ENCODE results near the gene PKD1. TPM values are rescaled to one million over a fixed set of nuclear protein-coding genes. Genes with fewer than 3 reads are reported as not detected.

Gene PKD1
- total RNA-seq, 1 experiment from 2014 or later = 58.9 TPM

- H3F3A ChIP-seq (ENCODE audit: low read length, unreplicated experiment) = no peaks in the 10 kb centered on the region
- no peaks in the 10 kb centered on the region for H3K9me3 ChIP-seq (ENCODE audit: low read length)
- DNase-seq (no peak), ATAC-seq (no peak)
- ChIA-PET POLR2A (ENCODE audit: unreplicated experiment) (no interaction called here), CTCF (no interaction called here)
- H3K4me2 ChIP-seq (ENCODE audit: low read length) = no peak overlapping the region
- H3K79me2 ChIP-seq (ENCODE audit: low read length) = no peaks in the 10 kb centered on the region
- intact Hi-C loops (cut with micrococcal nuclease) = no loop called here
- no peaks in the 10 kb centered on the region for H3K36me3 ChIP-seq (ENCODE audit: low read depth, low read length)
- H3K27me3 ChIP-seq (ENCODE audit: low read length) = no peaks in the 10 kb centered on the region
- BruUV-seq (replicated peaks) = no TSS peak
- H3K27ac ChIP-seq (ENCODE audit: low read length) = no peak overlapping the region
- TF ChIP-seq, protein P1, sequence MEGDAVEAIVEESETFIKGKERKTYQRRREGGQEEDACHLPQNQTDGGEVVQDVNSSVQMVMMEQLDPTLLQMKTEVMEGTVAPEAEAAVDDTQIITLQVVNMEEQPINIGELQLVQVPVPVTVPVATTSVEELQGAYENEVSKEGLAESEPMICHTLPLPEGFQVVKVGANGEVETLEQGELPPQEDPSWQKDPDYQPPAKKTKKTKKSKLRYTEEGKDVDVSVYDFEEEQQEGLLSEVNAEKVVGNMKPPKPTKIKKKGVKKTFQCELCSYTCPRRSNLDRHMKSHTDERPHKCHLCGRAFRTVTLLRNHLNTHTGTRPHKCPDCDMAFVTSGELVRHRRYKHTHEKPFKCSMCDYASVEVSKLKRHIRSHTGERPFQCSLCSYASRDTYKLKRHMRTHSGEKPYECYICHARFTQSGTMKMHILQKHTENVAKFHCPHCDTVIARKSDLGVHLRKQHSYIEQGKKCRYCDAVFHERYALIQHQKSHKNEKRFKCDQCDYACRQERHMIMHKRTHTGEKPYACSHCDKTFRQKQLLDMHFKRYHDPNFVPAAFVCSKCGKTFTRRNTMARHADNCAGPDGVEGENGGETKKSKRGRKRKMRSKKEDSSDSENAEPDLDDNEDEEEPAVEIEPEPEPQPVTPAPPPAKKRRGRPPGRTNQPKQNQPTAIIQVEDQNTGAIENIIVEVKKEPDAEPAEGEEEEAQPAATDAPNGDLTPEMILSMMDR (conservative IDR thresholded peaks at IDR 0.05; ENCODE audit: low read depth, low read length) = no peak
- no peak for TF ChIP-seq EZH2phosphoT487 (IDR thresholded peaks at IDR 0.05; ENCODE audit: borderline replicate concordance, low read length)
- TF ChIP-seq EZH2 (IDR thresholded peaks at IDR 0.05; ENCODE audit: low read length, unreplicated experiment) = no peak
- H3K4me1 ChIP-seq (ENCODE audit: insufficient read depth, low read length) = peaks cover 8% of the 10 kb centered on the region
- H3K9me2 ChIP-seq (replicated peaks; ENCODE audit: low read length) = no peaks in the 10 kb centered on the region
- no peak overlapping the region for H3K4me3 ChIP-seq (ENCODE audit: low read length)
- H4K20me1 ChIP-seq (ENCODE audit: low read length) = no peaks in the 10 kb centered on the region
- no peak overlapping the region for H3K9ac ChIP-seq (ENCODE audit: low read length)
- H2AFZ ChIP-seq (ENCODE audit: low read length) = no peak overlapping the region
Measured at GRCh38 chr16:2092866-2093265, 42.8 kb downstream of the PKD1 start.

DNA sequence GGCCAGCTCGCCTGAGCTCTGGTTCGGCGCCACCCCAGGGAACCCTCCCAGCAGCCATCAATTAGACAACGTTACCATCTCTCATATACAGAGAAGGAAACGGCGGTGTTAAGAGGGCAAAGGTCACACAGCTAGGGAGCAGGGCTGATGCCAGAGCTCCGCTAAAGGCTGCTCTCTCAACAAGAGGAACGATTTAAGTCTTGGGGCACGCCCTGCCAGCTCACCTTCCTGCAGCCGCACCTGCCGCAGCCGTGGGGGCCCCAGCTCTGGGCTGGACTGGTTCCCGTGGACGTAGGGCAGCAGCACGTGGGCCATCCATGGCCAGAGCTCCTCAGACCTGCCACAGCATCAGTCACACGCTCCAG is 43.5 kb downstream of the PKD1 start:
- intact Hi-C loops (cut with micrococcal nuclease) = no loop called here
- CTCF ChIA-PET = no interaction called here
- Histone ChIP-seq H3K27ac (ENCODE audit: low read length) (no peak overlapping the region), H3F3A (ENCODE audit: low read length, unreplicated experiment) (no peaks in the 10 kb centered on the region), H3K9ac (ENCODE audit: low read length) (no peak overlapping the region), H3K36me3 (ENCODE audit: low read depth, low read length) (no peaks in the 10 kb centered on the region), H3K79me2 (ENCODE audit: low read length) (no peaks in the 10 kb centered on the region), H3K9me3 (ENCODE audit: low read length) (no peaks in the 10 kb centered on the region), H4K20me1 (ENCODE audit: low read length) (no peaks in the 10 kb centered on the region), H2AFZ (ENCODE audit: low read length) (no peak overlapping the region), H3K9me2 (replicated peaks; ENCODE audit: low read length) (no peaks in the 10 kb centered on the region), H3K27me3 (ENCODE audit: low read length) (no peaks in the 10 kb centered on the region), H3K4me2 (ENCODE audit: low read length) (no peak overlapping the region), H3K4me1 (ENCODE audit: insufficient read depth, low read length) (peaks cover 8% of the 10 kb centered on the region), H3K4me3 (ENCODE audit: low read length) (no peak overlapping the region)
- DNase-seq (no peak), ATAC-seq (no peak)
- no TSS peak for BruUV-seq (replicated peaks)
- POLR2A ChIA-PET (ENCODE audit: unreplicated experiment) = no interaction called here
- TF ChIP-seq EZH2 (IDR thresholded peaks at IDR 0.05; ENCODE audit: low read length, unreplicated experiment) = no peak
- TF ChIP-seq, protein P1 (conservative IDR thresholded peaks at IDR 0.05; ENCODE audit: low read depth, low read length) = no peak
- TF ChIP-seq EZH2phosphoT487 (IDR thresholded peaks at IDR 0.05; ENCODE audit: borderline replicate concordance, low read length) = no peak

DNA sequence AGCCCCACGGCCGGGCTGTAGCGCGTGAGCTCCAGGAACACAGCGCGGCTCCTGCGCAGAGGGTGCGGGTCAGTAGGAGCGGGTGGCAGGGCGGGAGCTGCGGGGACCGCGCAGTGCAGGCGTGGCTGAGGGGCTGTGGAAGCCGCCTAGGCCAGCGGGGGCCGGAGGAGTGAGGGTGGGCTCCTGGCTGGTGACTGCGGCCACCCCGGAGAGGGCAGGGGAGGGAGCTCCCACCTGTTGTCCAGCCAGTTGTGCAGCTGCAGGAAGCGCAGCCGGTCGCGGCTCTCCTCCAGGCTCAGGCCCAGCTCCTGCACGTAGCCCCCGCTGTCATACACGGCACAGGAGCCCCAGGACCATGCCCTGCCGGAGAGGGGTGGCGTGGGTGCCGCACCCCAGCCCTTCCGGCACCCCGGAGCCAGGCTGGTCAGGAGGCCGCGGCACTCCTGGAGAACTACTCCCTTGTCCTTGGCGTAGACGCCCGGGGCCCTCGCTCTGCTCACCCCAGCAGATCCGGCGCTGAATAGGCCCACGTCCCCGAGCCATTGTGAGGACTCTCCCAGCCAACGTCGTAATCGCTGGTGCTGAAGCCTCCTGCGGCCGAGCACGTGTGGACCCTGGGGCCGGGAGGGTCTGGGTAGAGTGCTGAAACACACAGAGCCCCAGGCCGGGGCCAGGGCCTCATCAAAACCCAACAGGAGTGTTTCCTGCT is 44.0 kb downstream of the PKD1 start:
- peak overlapping the region; percentile 40 for H3K9ac ChIP-seq (ENCODE audit: low read length)
- peak overlapping the region; percentile 77 for H3K4me2 ChIP-seq (ENCODE audit: low read length)

More for the DNA sequence above, 44.0 kb downstream of the PKD1 start:
- no peaks in the 10 kb centered on the region for H3K36me3 ChIP-seq (ENCODE audit: low read depth, low read length)
- intact Hi-C loops (cut with micrococcal nuclease) = no loop called here
- H2AFZ ChIP-seq (ENCODE audit: low read length) = no peak overlapping the region
- BruUV-seq (replicated peaks) = no TSS peak
- ATAC-seq (no peak), DNase-seq (no peak)
- POLR2A ChIA-PET (ENCODE audit: unreplicated experiment) = no interaction called here
- no peaks in the 10 kb centered on the region for H3F3A ChIP-seq (ENCODE audit: low read length, unreplicated experiment)
- CTCF ChIA-PET = interaction anchor here (0.8 kb wide), 1 partner anchor 49 kb away, joined by 5 read pairs; no protein-coding TSS in a partner anchor
- no peaks in the 10 kb centered on the region for H4K20me1 ChIP-seq (ENCODE audit: low read length)
- peak overlapping the region; percentile 48; the same call in 1 of the 2 replicates for H3K4me3 ChIP-seq (ENCODE audit: low read length)
- H3K79me2 ChIP-seq (ENCODE audit: low read length) = no peaks in the 10 kb centered on the region
- no peak overlapping the region for H3K27ac ChIP-seq (ENCODE audit: low read length)
- no peak for TF ChIP-seq EZH2phosphoT487 (IDR thresholded peaks at IDR 0.05; ENCODE audit: borderline replicate concordance, low read length)
- TF ChIP-seq, protein P1 (conservative IDR thresholded peaks at IDR 0.05; ENCODE audit: low read depth, low read length) = no peak
- no peak for TF ChIP-seq EZH2 (IDR thresholded peaks at IDR 0.05; ENCODE audit: low read length, unreplicated experiment)
- no peaks in the 10 kb centered on the region for H3K9me2 ChIP-seq (replicated peaks; ENCODE audit: low read length)
- peaks cover 8% of the 10 kb centered on the region for H3K4me1 ChIP-seq (ENCODE audit: insufficient read depth, low read length)
- no peaks in the 10 kb centered on the region for H3K27me3 ChIP-seq (ENCODE audit: low read length)
- H3K9me3 ChIP-seq (ENCODE audit: low read length) = no peaks in the 10 kb centered on the region
